CD14-positive monocyte (primary cell): ENCODE data around the gene FOXL2. TPM values are rescaled to one million over a fixed set of nuclear protein-coding genes. Genes with fewer than 3 reads are reported as not detected.

Experiments used
- DNase-seq, 3 donors: peaks; one replicate each; pipeline ENCODE4 v3.0.0-alpha.2; 2011 to 2022
- H2AFZ ChIP-seq: 2 replicates; pipeline ENCODE4 v1.6.0; 2012; ENCODE audit warnings: mild to moderate bottlenecking, low read depth, low read length, inconsistent platforms; ENCODE audit not compliant: insufficient read depth, poor library complexity, severe bottlenecking
- H3K27ac ChIP-seq, 2 donors: 1 replicate in 1 of 2; 2 replicates in 1 of 2; pipeline ENCODE4 v1.5.1; 2012 to 2013; ENCODE audit warnings: low read length in 2 of 2, control low read depth in 1 of 2, inconsistent platforms in 1 of 2, low read depth in 1 of 2, mild to moderate bottlenecking in 1 of 2
- H3K27me3 ChIP-seq, 2 donors: one replicate each; pipeline versions ENCODE4 v1.6.0 to v1.6.1; 2011 to 2013; ENCODE audit warnings: low read length in 2 of 2; ENCODE audit not compliant: control insufficient read depth in 2 of 2, insufficient read depth in 2 of 2
- H3K36me3 ChIP-seq, 2 donors: replicated peaks in 1 of 2; 1 replicate in 1 of 2; 2 replicates in 1 of 2; pipeline versions ENCODE4 v1.5.1 to v1.6.1; 2012 to 2013; ENCODE audit warnings: low read length in 2 of 2, control low read depth in 1 of 2, inconsistent platforms in 1 of 2, mild to moderate bottlenecking in 1 of 2; ENCODE audit not compliant: insufficient read depth in 2 of 2, control insufficient read depth in 1 of 2
- H3K4me1 ChIP-seq, 2 donors: 1 replicate in 1 of 2; 2 replicates in 1 of 2; pipeline versions ENCODE4 v1.5.1 to v1.6.1; 2012 to 2013; ENCODE audit warnings: low read length in 2 of 2, control low read depth in 1 of 2, inconsistent platforms in 1 of 2, mild to moderate bottlenecking in 1 of 2, moderate library complexity in 1 of 2; ENCODE audit not compliant: insufficient read depth in 2 of 2, control insufficient read depth in 1 of 2
- H3K4me2 ChIP-seq: replicated peaks from 2 replicates; pipeline ENCODE3; 2012; ENCODE audit warnings: low read length, moderate library complexity, mild to moderate bottlenecking; ENCODE audit not compliant: poor library complexity, severe bottlenecking; ENCODE audit errors: extremely low read depth
- H3K4me3 ChIP-seq, 3 experiments: fragments of 200-600 bp in 1 of 3; sonication (generic) in 1 of 3; replicated peaks in 1 of 3; 1 replicate in 2 of 3; 2 replicates in 1 of 3; pipeline ENCODE4 v1.5.1; 2011 to 2013; ENCODE audit warnings: low read length in 3 of 3, mild to moderate bottlenecking in 3 of 3, control low read depth in 2 of 3, low read depth in 2 of 3, inconsistent platforms in 1 of 3, moderate library complexity in 1 of 3
- H3K79me2 ChIP-seq: 2 replicates; pipeline ENCODE4 v1.6.0; 2012; ENCODE audit warnings: mild to moderate bottlenecking, control low read depth, inconsistent platforms, low read length, moderate library complexity; ENCODE audit not compliant: insufficient read depth
- H3K9ac ChIP-seq: 2 replicates; pipeline ENCODE4 v1.6.0; 2017; ENCODE audit warnings: low read length, mild to moderate bottlenecking; ENCODE audit not compliant: insufficient read depth, poor library complexity, severe bottlenecking
- H3K9me3 ChIP-seq, 2 donors: replicated peaks in 1 of 2; 1 replicate in 1 of 2; 2 replicates in 1 of 2; pipeline versions ENCODE4 v1.5.1 to v1.6.1; 2012 to 2013; ENCODE audit warnings: low read length in 2 of 2, control low read depth in 1 of 2; ENCODE audit not compliant: control insufficient read depth in 1 of 2, insufficient read depth in 1 of 2
- H4K20me1 ChIP-seq: 2 replicates; pipeline ENCODE4 v1.6.0; 2012; ENCODE audit warnings: mild to moderate bottlenecking, low read length, control low read depth, moderate library complexity; ENCODE audit not compliant: insufficient read depth
- H3K27ac Mint-ChIP-seq, 7 donors: one replicate each; pipeline ENCODE4 v1.8.0; 2020; ENCODE audit warnings: mild to moderate bottlenecking in 7 of 7, mixed read lengths in 7 of 7, moderate library complexity in 6 of 7, inconsistent platforms in 2 of 7
- H3K27me3 Mint-ChIP-seq, 3 donors: one replicate each; pipeline ENCODE4 v1.8.0; 2021 to 2022; ENCODE audit warnings: low read depth in 3 of 3, mild to moderate bottlenecking in 3 of 3, mixed read lengths in 3 of 3, moderate library complexity in 3 of 3, inconsistent platforms in 1 of 3
- H3K36me3 Mint-ChIP-seq, 2 donors: one replicate each; pipeline ENCODE4 v1.8.0; 2020; ENCODE audit warnings: mixed read lengths in 2 of 2, inconsistent platforms in 1 of 2, mild to moderate bottlenecking in 1 of 2
- H3K4me1 Mint-ChIP-seq: one replicate; pipeline ENCODE4 v1.8.0; 2020; ENCODE audit warnings: mild to moderate bottlenecking, mixed read lengths
- H3K4me3 Mint-ChIP-seq, 2 donors: one replicate each; pipeline ENCODE4 v1.8.0; 2020; ENCODE audit warnings: mild to moderate bottlenecking in 2 of 2, mixed read lengths in 2 of 2, moderate library complexity in 1 of 2
- H3K9me3 Mint-ChIP-seq, 7 donors: one replicate each; pipeline ENCODE4 v1.8.0; 2020 to 2022; ENCODE audit warnings: mixed read lengths in 7 of 7, mild to moderate bottlenecking in 6 of 7, moderate library complexity in 6 of 7, inconsistent platforms in 2 of 7
- CTCF ChIP-seq: fragments of 200-600 bp; IDR thresholded peaks from one replicate; pipeline ENCODE4 v1.8.0; 2022; ENCODE audit warnings: antibody characterized with exemption, mild to moderate bottlenecking
- WGBS: methylation state at CpG from one replicate; pipeline ENCODE4 v1.1.5; 2013; ENCODE audit warnings: missing lambda C conversion rate; ENCODE audit not compliant: insufficient coverage; 5-methylcytosine and 5-hydroxymethylcytosine counted together
- intact Hi-C, 2 donors: fragments of 100-400 bp; cut with micrococcal nuclease; formaldehyde crosslinking; loops; one replicate each; pipeline versions ENCODE4 v1.15.0 to v1.15.1; 2023
- polyA plus RNA-seq, 3 donors: library from polyadenylated mRNA; depleted of rRNA in 1 of 3; unstranded in 2 of 3; stranded (reverse) in 1 of 3; fragments of 300-500 nt in 2 of 3; fragments of >200 nt in 1 of 3; fragmentation: Illumina TruSeq in 2 of 3; gene quantifications; 1 replicate in 2 of 3; 2 replicates in 1 of 3; pipeline ENCODE4 v1.2.3, GENCODE V29; 2012 to 2021

FOXL2 gene
- polyA plus RNA-seq, 3 donors, result not detected

DNA sequence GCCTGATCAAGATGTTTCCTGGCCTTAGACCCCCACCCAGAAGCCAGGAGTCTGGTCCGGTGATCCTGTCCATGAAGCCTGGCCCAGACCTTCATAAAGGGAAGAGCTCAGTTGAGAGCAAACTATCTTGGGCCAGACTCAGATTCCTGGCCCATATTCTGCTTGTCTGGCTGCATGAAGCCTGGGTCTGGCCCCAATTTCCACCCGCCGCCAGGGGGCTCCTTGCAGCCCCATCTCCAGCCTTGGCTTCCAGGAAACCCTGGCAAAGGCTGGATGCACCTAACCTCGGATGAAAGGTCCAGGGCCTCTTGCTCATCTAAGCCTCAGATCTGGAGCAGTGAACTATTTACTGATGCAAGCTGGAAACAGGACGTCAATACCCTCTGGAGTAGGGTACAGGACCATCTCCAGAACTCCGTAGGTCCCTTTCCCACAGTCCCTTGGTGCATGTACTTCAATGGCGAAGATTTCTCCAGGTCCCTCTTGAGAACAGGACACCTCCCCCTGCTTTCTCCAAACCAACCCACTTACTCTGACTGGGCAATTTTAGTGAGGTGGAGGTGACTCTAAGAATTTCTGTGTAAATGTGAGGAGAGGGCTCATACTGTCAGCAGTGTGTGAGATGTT is 5.6 kb downstream of the FOXL2 start:
- H3K27me3 ChIP-seq, result peaks cover 93 to 94% of the 10 kb centered on the region in 2 donors
- WGBS, result 23% methylated on average over 5 of the region's 7 CpGs
- H3K36me3 Mint-ChIP-seq, result peaks cover 15 to 24% of the 10 kb centered on the region in 2 donors
- no peak overlapping the region for H2AFZ ChIP-seq
- peak in 1 of 3 donors; percentile 39 for DNase-seq
- no peak overlapping the region for H3K4me2 ChIP-seq
- no peaks in the 10 kb centered on the region for H3K36me3 ChIP-seq
- no peaks in the 10 kb centered on the region for H4K20me1 ChIP-seq
- peaks cover 51 to 62% of the 10 kb centered on the region in 2 donors for H3K4me1 ChIP-seq
- peaks cover 57% of the 10 kb centered on the region for H3K4me1 Mint-ChIP-seq
- no peak overlapping the region for H3K9ac ChIP-seq
- intact Hi-C loops, result loop anchor here in 1 of 2 donors (5.0 kb wide), 1 partner anchor 386 kb away; no protein-coding TSS in a partner anchor
- peak overlapping the region in 1 of 2 donors; percentile 97 for H3K4me3 Mint-ChIP-seq
- H3K79me2 ChIP-seq, result no peaks in the 10 kb centered on the region
- no peak overlapping the region for H3K4me3 ChIP-seq
- H3K27me3 Mint-ChIP-seq, result peaks cover 92 to 99% (median 95%) of the 10 kb centered on the region in 3 donors
- H3K9me3 Mint-ChIP-seq, result peaks cover 0 to 54% (median 30%) of the 10 kb centered on the region in 7 donors
- H3K9me3 ChIP-seq, result peaks cover 13 to 62% of the 10 kb centered on the region in 2 donors
- peak; percentile 48 for TF ChIP-seq CTCF
- no peak overlapping the region for H3K27ac Mint-ChIP-seq
- H3K27ac ChIP-seq, result no peak overlapping the region

- H3K36me3 ChIP-seq, result no peaks in the 10 kb centered on the region
- DNase-seq, result no peak
- 52% methylated on average over 4 of the region's 6 CpGs for whole genome bisulfite sequencing
- no peaks in the 10 kb centered on the region for H4K20me1 ChIP-seq
- H3K79me2 ChIP-seq, result no peaks in the 10 kb centered on the region
- TF ChIP-seq CTCF, result no peak
- H3K27ac ChIP-seq, result no peak overlapping the region
- H3K4me3 ChIP-seq, result no peak overlapping the region
- no peak overlapping the region for H3K9ac ChIP-seq
- no peak overlapping the region for H3K4me2 ChIP-seq
- peak overlapping the region in 1 of 2 donors; percentile 62 for H3K4me3 Mint-ChIP-seq
- intact Hi-C loops, result loop anchor here in 1 of 2 donors (5.0 kb wide), 1 partner anchor 387 kb away; no protein-coding TSS in a partner anchor
- H3K36me3 Mint-ChIP-seq, result peaks cover 15 to 24% of the 10 kb centered on the region in 2 donors
- H2AFZ ChIP-seq, result no peak overlapping the region
- H3K27ac Mint-ChIP-seq, result no peak overlapping the region
- H3K27me3 ChIP-seq, result peaks cover 96 to 100% of the 10 kb centered on the region in 2 donors
- peaks cover 96 to 100% (median 100%) of the 10 kb centered on the region in 3 donors for H3K27me3 Mint-ChIP-seq
- H3K4me1 ChIP-seq, result peaks cover 57 to 63% of the 10 kb centered on the region in 2 donors
- H3K4me1 Mint-ChIP-seq, result peaks cover 62% of the 10 kb centered on the region
- peaks cover 0 to 50% (median 32%) of the 10 kb centered on the region in 7 donors for H3K9me3 Mint-ChIP-seq
- H3K9me3 ChIP-seq, result peaks cover 13 to 67% of the 10 kb centered on the region in 2 donors
These were observed 6.5 kb downstream of the FOXL2 start for GRCh38 chr3:138940446-138940845.
